ENCODE data around the gene LLGL2. TPM values are rescaled to one million over a fixed set of nuclear protein-coding genes. Genes with fewer than 3 reads are reported as not detected.
A peak's percentile ranks its signal among the peaks of the same experiment; 100 is the strongest.

LLGL2 gene
- total RNA-seq, 1 donor from 2014 or later: 16.6 TPM

GRCh38 chr17:75571197-75571884, 45.8 kb downstream of the LLGL2 start:
- Histone ChIP-seq H3K27me3 (no peaks in the 10 kb centered on the region), H3K36me3 (no peaks in the 10 kb centered on the region), H3K27ac (no peak overlapping the region), H4K20me1 (ENCODE audit: low read depth) (no peaks in the 10 kb centered on the region), H2AFZ (replicated peaks) (no peak overlapping the region), H3K9me3 (ENCODE audit: low read depth) (no peaks in the 10 kb centered on the region), H3K9ac (no peak overlapping the region), H3K4me1 (no peaks in the 10 kb centered on the region), H3K79me2 (ENCODE audit: low read depth) (no peaks in the 10 kb centered on the region), H3K4me3 (no peak overlapping the region), H3K4me2 (no peak overlapping the region), H3F3A (ENCODE audit: low read depth) (no peaks in the 10 kb centered on the region)
- Mint-ChIP-seq H3K36me3 (no peaks in the 10 kb centered on the region), H3K27ac (no peak overlapping the region), H3K9me3 (no peaks in the 10 kb centered on the region), H3K27me3 (ENCODE audit: insufficient read depth, low read depth) (no peaks in the 10 kb centered on the region), H3K4me1 (peaks cover 8% of the 10 kb centered on the region), H3K4me3 (no peak overlapping the region)
- DNase-seq (ENCODE audit: low spot score): no peak
- TF ChIP-seq EZH2phosphoT487 (IDR thresholded peaks at IDR 0.05): no peak
- no peak for TF ChIP-seq EZH2 (IDR thresholded peaks at IDR 0.05)
- TF ChIP-seq, protein P1, sequence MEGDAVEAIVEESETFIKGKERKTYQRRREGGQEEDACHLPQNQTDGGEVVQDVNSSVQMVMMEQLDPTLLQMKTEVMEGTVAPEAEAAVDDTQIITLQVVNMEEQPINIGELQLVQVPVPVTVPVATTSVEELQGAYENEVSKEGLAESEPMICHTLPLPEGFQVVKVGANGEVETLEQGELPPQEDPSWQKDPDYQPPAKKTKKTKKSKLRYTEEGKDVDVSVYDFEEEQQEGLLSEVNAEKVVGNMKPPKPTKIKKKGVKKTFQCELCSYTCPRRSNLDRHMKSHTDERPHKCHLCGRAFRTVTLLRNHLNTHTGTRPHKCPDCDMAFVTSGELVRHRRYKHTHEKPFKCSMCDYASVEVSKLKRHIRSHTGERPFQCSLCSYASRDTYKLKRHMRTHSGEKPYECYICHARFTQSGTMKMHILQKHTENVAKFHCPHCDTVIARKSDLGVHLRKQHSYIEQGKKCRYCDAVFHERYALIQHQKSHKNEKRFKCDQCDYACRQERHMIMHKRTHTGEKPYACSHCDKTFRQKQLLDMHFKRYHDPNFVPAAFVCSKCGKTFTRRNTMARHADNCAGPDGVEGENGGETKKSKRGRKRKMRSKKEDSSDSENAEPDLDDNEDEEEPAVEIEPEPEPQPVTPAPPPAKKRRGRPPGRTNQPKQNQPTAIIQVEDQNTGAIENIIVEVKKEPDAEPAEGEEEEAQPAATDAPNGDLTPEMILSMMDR (IDR thresholded peaks at IDR 0.05): no peak

DNA sequence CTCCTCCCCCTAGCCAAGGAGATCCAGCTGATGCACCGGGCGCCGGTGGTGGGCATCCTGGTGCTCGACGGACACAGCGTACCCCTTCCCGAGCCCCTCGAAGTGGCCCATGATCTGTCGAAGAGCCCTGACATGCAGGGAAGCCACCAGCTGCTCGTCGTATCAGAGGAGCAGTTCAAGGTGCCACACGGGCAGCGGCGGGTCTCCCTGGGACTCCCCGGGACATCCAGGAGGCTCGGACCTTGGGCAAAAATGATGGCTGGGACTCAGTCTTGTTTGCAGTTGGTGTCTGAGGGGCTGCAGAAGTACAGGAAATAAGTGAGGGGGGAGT, 46.4 kb downstream of the LLGL2 start:
- Histone ChIP-seq H3K4me1 (no peaks in the 10 kb centered on the region), H4K20me1 (ENCODE audit: low read depth) (no peaks in the 10 kb centered on the region), H3F3A (ENCODE audit: low read depth) (no peaks in the 10 kb centered on the region), H3K27me3 (no peaks in the 10 kb centered on the region), H3K4me3 (no peak overlapping the region), H3K4me2 (no peak overlapping the region), H3K9me3 (ENCODE audit: low read depth) (no peaks in the 10 kb centered on the region), H3K27ac (no peak overlapping the region), H3K9ac (no peak overlapping the region), H2AFZ (replicated peaks) (no peak overlapping the region), H3K36me3 (no peaks in the 10 kb centered on the region), H3K79me2 (ENCODE audit: low read depth) (no peaks in the 10 kb centered on the region)
- no peak for DNase-seq (ENCODE audit: low spot score)
- Mint-ChIP-seq H3K9me3 (no peaks in the 10 kb centered on the region), H3K36me3 (no peaks in the 10 kb centered on the region), H3K27me3 (ENCODE audit: insufficient read depth, low read depth) (peaks cover 2% of the 10 kb centered on the region), H3K4me3 (no peak overlapping the region), H3K4me1 (peaks cover 3% of the 10 kb centered on the region), H3K27ac (peak overlapping the region; percentile 51)
- TF ChIP-seq EZH2 (IDR thresholded peaks at IDR 0.05) (no peak), EZH2phosphoT487 (IDR thresholded peaks at IDR 0.05) (no peak)
- TF ChIP-seq, protein P1 (IDR thresholded peaks at IDR 0.05): no peak

GRCh38 chr17:75572713-75573539, 47.4 kb downstream of the LLGL2 start:
- no peaks in the 10 kb centered on the region for H3K9me3 Mint-ChIP-seq
- H3K4me1 Mint-ChIP-seq: peaks cover 2% of the 10 kb centered on the region
- Histone ChIP-seq H3K79me2 (ENCODE audit: low read depth) (no peaks in the 10 kb centered on the region), H3K9ac (no peak overlapping the region), H3K27ac (no peak overlapping the region), H3F3A (ENCODE audit: low read depth) (no peaks in the 10 kb centered on the region), H3K9me3 (ENCODE audit: low read depth) (no peaks in the 10 kb centered on the region), H3K4me1 (no peaks in the 10 kb centered on the region), H4K20me1 (ENCODE audit: low read depth) (no peaks in the 10 kb centered on the region), H3K4me2 (no peak overlapping the region), H3K4me3 (no peak overlapping the region), H3K27me3 (no peaks in the 10 kb centered on the region), H2AFZ (replicated peaks) (no peak overlapping the region), H3K36me3 (no peaks in the 10 kb centered on the region)
- H3K4me3 Mint-ChIP-seq: no peak overlapping the region
- TF ChIP-seq, protein P1 (IDR thresholded peaks at IDR 0.05): no peak
- TF ChIP-seq EZH2phosphoT487 (IDR thresholded peaks at IDR 0.05) (no peak), EZH2 (IDR thresholded peaks at IDR 0.05) (no peak)
- H3K36me3 Mint-ChIP-seq: no peaks in the 10 kb centered on the region
- DNase-seq (ENCODE audit: low spot score): no peak
- peak overlapping the region; percentile 50 for H3K27ac Mint-ChIP-seq
- H3K27me3 Mint-ChIP-seq (ENCODE audit: insufficient read depth, low read depth): peaks cover 4% of the 10 kb centered on the region

All from neural progenitor cell (in vitro differentiated cells).